NCI-H460 (cell line): Measurements from ENCODE around the gene ABCA4. TPM values are rescaled to one million over a fixed set of nuclear protein-coding genes. Genes with fewer than 3 reads are reported as not detected.

Source experiments
- DNase-seq: peaks from one replicate; pipeline ENCODE4 v3.0.0-alpha.2; 2016; ENCODE audit warnings: low read depth; ENCODE audit errors: extremely low read depth
- total RNA-seq: library from RNA; depleted of rRNA; stranded (reverse); fragments of >200 nt; shearing (Covaris generic); gene quantifications from 2 replicates; pipeline ENCODE4 v1.2.3, GENCODE V29; 2014

ABCA4 gene
- total RNA-seq, 1 experiment from 2014 or later: not detected

GRCh38 chr1:94105581-94105952, 15.4 kb downstream of the ABCA4 start:
- DNase-seq: no peak

GRCh38 chr1:94104776-94105580, 16.0 kb downstream of the ABCA4 start:
- no peak for DNase-seq

- DNase-seq: no peak
These were observed 16.7 kb downstream of the ABCA4 start for GRCh38 chr1:94104127-94104684.

GRCh38 chr1:94103608-94104007, 17.3 kb downstream of the ABCA4 start:
- DNase-seq: no peak

- no peak for DNase-seq
These were observed 19.1 kb downstream of the ABCA4 start for GRCh38 chr1:94101613-94102525.

- DNase-seq: no peak
These were observed 19.9 kb downstream of the ABCA4 start for GRCh38 chr1:94100785-94101612.

- no peak for DNase-seq
These were observed 20.7 kb downstream of the ABCA4 start for GRCh38 chr1:94100129-94100784.

GRCh38 chr1:94099303-94099702, 21.6 kb downstream of the ABCA4 start:
- no peak for DNase-seq

- no peak for DNase-seq
These were observed 22.3 kb downstream of the ABCA4 start for GRCh38 chr1:94098585-94099111.

GRCh38 chr1:94096797-94097549, 24.0 kb downstream of the ABCA4 start:
- DNase-seq: no peak

- no peak for DNase-seq
These were observed 25.0 kb downstream of the ABCA4 start for GRCh38 chr1:94095744-94096469.

- DNase-seq: no peak
These were observed 25.8 kb downstream of the ABCA4 start for GRCh38 chr1:94095112-94095637.

GRCh38 chr1:94094469-94095111, 26.4 kb downstream of the ABCA4 start:
- DNase-seq: no peak

GRCh38 chr1:94093996-94094395, 27.0 kb downstream of the ABCA4 start:
- DNase-seq: no peak

GRCh38 chr1:94093396-94093795, 27.6 kb downstream of the ABCA4 start:
- DNase-seq: no peak

GRCh38 chr1:94092210-94092613, 28.7 kb downstream of the ABCA4 start:
- no peak for DNase-seq

GRCh38 chr1:94090761-94091160, 30.2 kb downstream of the ABCA4 start:
- no peak for DNase-seq

GRCh38 chr1:94087193-94087592, 33.8 kb downstream of the ABCA4 start:
- DNase-seq: no peak
